GM18502 (cell line): ENCODE results near the gene CDKN1B.

Experiments used
- ATAC-seq: cut with Tn5 transposase; IDR thresholded peaks from one replicate; pipeline ENCODE4 v1.9.1; 2021; ENCODE audit warnings: mild to moderate bottlenecking; ENCODE audit not compliant: unreplicated experiment, poor library complexity

Gene CDKN1B

DNA sequence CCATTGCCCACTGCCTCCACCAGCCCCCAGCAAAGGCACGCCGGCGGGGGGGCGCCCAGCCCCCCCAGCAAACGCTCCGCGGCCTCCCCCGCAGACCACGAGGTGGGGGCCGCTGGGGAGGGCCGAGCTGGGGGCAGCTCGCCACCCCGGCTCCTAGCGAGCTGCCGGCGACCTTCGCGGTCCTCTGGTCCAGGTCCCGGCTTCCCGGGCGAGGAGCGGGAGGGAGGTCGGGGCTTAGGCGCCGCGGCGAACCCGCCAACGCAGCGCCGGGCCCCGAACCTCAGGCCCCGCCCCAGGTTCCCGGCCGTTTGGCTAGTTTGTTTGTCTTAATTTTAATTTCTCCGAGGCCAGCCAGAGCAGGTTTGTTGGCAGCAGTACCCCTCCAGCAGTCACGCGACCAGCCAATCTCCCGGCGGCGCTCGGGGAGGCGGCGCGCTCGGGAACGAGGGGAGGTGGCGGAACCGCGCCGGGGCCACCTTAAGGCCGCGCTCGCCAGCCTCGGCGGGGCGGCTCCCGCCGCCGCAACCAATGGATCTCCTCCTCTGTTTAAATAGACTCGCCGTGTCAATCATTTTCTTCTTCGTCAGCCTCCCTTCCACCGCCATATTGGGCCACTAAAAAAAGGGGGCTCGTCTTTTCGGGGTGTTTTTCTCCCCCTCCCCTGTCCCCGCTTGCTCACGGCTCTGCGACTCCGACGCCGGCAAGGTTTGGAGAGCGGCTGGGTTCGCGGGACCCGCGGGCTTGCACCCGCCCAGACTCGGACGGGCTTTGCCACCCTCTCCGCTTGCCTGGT lies at the start of gene CDKN1B:
TSS of gene CDKN1B (plus strand) at position 576 of the 793 bp plus-strand sequence. CDS start 472 bp downstream, outside the sequence.
- peak; percentile 51 for ATAC-seq

- ATAC-seq = no peak
These were observed 49.2 kb upstream of the CDKN1B start for GRCh38 chr12:12668005-12668404.

DNA sequence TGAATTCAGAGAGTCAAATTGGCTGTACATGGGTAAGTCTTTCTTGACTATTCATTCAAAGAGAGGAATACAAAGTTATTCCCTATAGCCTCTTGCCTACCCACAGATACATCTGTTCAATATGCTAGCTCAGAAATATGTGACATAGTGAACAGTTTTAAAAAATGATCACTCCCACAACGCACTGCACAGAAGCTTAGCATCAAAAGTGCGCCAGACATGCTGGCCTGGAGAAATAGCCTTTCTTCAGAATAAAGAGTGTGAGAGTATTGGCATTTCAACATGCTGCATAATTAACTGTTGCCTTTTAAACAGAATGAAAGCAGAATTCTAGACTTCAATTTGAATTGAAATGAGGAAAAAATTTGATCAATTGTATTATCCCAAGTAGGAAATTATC lies 48.1 kb upstream of the CDKN1B start:
- ATAC-seq = no peak

GRCh38 chr12:12671850-12672660 lies 45.1 kb upstream of the CDKN1B start:
- no peak for ATAC-seq

GRCh38 chr12:12673296-12673695 lies 43.9 kb upstream of the CDKN1B start:
- ATAC-seq = no peak

GRCh38 chr12:12676605-12677004 lies 40.6 kb upstream of the CDKN1B start:
- no peak for ATAC-seq

- no peak for ATAC-seq
These were observed 36.0 kb upstream of the CDKN1B start for GRCh38 chr12:12681061-12681765.

DNA sequence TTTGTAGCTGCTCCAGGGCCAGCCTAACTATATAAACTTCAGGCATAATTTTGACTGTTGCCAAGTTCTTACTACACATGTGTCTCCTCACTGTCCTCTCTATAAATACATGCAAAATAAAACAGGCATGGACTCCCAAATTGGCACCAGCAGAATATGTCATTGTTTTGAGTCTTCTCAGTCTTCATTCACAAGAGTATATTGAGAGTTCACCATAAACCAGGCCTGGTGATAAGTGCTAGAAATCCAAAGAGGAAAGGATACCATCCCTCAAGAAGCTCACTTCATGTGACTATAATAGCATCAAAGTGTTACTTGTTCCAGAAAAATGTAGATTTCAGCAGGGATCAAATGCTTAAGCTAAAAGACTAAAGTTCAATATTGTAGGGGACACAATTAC lies 34.9 kb upstream of the CDKN1B start:
- ATAC-seq = no peak

DNA sequence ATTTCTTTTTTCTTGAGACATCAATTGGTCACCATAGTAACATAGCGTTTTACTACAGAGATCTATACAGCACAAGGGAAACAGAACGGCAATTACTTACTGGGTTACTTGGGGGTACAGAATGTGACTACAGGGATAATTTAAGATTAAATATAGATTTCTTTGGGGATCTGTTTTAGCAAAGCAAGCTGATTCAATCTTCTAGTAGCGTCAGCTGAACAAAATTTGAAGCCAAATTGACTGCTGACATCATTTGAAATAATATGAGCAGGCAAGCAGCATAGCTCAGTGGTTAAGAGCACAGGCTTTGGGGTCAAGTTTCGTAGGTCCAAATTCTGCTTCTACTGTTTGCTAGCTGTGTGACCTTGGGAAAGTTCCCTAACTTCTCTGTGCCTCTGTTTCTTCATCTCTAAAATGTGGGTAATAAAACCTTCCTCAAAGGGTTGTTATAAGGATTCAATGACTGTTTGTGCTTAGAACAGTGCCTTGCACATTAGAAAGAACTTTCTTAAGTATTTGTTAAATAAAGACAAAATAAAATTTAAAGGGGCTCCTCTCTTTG lies 34.0 kb upstream of the CDKN1B start:
- no peak for ATAC-seq

- no peak for ATAC-seq
These were observed 33.4 kb upstream of the CDKN1B start for GRCh38 chr12:12683725-12684124.

GRCh38 chr12:12684375-12685106 lies 32.6 kb upstream of the CDKN1B start:
- ATAC-seq = no peak

- no peak for ATAC-seq
These were observed 31.9 kb upstream of the CDKN1B start for GRCh38 chr12:12685305-12685704.

DNA sequence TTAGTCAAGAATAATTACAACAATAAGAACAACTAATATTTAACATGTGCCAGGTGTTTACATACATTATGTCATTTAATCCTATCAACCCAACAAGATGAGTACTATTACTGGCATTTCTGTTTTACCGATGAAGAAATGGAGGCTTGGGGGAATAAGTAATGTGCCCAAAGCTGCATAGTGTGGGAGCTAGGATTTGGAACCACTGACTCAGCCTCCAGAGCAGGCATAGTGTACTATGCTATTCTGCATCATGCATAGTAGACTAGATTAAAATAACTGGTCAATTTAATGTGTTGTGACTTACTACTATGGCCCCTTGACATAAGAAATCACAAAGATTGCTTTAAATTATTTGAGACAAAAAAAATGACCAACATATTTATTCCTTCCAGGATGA lies 30.7 kb upstream of the CDKN1B start:
- ATAC-seq = no peak

GRCh38 chr12:12686925-12687324 lies 30.2 kb upstream of the CDKN1B start:
- ATAC-seq = no peak

GRCh38 chr12:12689647-12690300 lies 27.4 kb upstream of the CDKN1B start:
- ATAC-seq = no peak

DNA sequence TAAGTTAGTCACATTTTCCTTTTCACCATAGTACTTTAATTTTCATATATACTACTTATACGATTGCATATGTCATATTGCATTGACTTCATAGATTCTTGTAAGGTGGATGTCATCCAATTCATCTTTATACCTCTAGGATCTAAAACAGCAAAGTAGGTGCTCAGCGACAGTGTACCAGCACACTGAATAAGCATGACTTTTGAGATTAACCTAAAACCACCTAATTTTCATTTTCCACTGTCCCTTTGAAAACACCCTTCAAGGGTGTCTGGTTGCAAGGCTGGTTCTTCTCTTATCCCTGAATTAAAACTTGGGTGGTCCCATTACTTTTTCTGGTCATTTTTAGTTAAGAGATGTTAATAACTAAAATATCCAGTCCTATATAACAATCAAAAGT lies 25.6 kb upstream of the CDKN1B start:
- no peak for ATAC-seq

DNA sequence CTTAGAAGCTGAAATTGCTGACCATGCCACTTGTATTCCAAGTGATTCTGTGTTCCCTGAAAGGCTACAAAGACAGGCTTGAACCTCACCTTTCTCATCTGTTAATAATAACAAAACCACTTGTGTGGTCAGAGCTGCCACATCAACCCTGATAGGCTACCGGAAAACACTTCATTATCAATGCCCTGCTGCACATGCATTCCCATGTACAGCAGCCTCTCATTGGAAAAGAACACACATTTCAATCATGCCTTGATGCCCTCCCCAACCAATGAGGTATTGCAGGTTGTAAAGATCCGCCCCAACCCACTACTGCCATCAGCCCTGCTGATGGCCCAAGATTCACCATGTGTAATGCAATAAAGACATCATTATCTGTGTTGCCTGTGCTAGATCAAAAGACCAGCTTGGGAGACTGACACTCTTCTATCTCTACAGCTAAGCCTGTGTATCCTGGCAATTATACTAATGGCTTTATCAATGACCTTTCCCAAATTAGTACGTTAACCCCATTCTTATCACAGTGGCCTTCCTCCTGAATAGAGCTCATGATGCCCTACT lies 24.0 kb upstream of the CDKN1B start:
- no peak for ATAC-seq

GRCh38 chr12:12696562-12697383 lies 20.4 kb upstream of the CDKN1B start:
- ATAC-seq = peak; percentile 65
